HG03521 (cell line): ENCODE results near the gene SRC.
A peak's percentile ranks its signal among the peaks of the same experiment; 100 is the strongest.

Experiments used
- ATAC-seq: cut with Tn5 transposase; IDR thresholded peaks from one replicate; pipeline ENCODE4 v1.9.1; 2021; ENCODE audit warnings: mild to moderate bottlenecking, moderate library complexity; ENCODE audit not compliant: unreplicated experiment

SRC gene

DNA sequence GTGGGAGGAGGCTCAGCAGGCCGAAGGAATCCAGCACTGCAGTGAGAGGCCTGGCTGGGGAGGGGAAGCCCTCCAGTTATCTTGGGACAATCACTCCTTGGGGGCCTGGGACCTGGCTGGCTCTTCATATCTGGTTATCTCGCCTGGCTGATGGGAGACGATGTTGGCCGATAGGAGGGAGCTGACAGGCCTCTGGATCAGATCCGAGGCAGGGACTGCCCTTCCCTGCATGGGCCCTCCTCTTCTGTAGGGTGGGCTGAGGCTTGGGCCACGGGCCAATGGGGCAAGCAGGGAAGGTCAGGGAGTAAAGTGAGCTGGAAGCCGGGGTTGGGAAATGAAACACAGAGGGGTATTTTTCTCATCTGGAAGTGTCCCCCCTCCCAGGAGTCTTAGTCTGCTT lies 31.3 kb upstream of the SRC start:
- no peak for ATAC-seq

GRCh38 chr20:37315021-37315451 lies 30.9 kb upstream of the SRC start:
- no peak for ATAC-seq

- no peak for ATAC-seq
Observed at GRCh38 chr20:37315452-37316110, 30.4 kb upstream of the SRC start.

DNA sequence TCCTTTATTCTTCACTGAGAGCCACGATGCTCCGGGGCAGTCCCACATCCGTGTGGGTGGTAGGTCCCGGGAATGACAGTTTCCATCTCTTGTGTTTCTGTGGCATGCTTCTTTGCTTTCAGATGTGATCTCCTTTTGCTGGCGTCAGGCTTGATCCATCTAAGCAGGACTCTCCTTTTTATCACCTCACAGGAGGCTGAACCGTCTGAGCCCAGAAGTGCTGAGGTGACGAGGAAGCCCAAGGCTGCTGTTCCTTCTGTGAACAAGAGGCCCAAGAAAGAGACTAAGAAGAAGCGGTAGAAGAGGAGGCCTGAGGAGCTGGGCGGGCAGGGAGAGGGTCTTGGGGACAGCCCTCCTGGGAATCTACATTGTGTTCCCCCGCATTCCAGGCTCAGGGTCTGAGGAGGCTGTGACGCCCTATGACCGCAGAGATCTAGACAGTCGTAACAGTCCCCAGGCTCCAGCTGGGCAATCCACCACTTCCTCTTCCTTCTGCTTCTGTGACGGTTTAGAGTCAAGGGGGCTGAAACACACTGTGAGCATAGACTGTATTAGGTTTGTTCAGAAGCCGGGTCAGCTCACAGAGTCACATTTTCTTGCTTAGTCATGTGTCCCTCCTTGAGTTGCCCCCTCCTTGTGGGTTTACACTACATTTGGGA lies 29.7 kb upstream of the SRC start:
- ATAC-seq = peak; percentile 80

DNA sequence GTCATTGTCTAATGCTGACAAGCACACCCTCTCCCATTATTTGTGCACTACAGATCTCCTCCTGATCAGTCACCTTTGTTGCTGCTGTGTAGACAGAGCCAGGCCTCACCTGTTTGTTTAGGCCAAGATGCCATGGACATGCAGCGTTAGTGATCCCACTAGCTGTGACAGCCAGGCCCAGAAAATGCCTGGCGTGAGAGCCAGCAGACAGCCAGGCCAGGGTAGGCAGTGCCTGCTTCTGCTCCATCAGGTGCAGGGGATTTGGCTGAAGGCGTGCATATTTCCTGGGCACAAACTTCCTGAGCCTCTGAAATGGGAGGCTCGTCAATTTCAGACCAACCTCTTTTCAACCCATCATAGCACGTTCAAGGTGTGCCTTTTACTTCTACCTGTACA lies 29.2 kb upstream of the SRC start:
- ATAC-seq = no peak

DNA sequence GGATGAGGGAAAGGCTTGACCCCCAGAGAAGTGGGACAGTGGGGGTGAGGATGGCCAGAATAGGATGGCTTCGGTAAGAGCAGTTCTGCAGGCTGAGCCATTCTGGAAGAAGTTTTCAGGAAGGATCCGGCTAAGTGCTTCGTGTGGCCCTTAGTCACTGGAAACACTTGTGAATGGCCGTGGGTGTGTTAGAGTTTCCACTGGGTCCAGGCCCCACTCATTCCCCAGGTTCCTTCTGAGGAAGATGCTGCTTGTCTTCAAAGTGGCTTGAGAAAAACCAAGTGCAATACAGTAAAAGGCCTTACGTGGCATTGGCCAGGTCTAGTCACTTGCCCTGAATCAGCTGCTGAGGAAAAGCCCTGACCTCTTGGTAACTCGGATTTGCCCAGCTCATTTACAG lies 28.6 kb upstream of the SRC start:
- no peak for ATAC-seq

- ATAC-seq = no peak
Observed at GRCh38 chr20:37317994-37318640, 27.8 kb upstream of the SRC start.

DNA sequence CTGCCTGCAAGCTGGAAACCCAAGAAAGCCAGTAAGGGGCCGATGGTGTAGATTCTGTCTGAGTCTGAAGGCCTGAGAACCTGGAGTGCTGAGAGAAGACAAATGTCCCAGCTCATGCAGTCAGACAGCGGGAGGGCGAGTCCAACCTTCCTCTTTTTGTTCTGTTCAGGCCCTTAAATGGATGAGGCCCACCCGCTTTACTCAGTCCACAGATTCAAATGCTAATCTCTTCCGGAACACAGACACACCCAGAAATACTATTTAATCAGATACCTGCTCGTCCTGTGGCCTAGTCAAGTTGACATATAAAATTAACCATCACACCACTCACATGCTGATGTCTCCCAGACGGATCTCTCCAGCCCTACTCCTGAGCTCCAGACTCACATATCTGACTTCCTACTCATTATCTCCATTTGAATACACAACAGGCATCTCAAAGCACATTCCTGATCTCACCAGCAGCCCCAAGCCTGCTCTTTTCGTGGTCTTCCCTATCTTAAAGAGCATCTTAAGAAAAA lies 26.7 kb upstream of the SRC start:
- no peak for ATAC-seq

DNA sequence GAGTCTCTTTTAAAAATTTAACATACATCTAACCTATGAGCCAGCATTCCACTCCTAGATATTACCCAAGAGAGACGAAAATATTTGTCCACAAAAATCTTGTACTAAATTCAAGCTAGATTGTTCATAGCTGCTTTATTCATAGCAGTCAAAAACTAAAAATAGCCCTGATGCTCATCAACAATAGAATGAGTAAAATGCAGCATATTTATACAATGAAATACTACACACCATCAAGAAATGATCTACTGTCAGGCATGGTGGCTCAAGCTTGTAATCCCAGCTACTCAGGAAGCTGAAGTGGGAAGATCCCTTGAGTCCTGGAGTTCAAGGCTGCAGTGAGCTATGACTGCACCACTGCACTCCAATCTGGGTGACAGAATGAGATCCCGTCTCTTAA lies 22.0 kb upstream of the SRC start:
- no peak for ATAC-seq

GRCh38 chr20:37325206-37325605 lies 20.7 kb upstream of the SRC start:
- no peak for ATAC-seq

DNA sequence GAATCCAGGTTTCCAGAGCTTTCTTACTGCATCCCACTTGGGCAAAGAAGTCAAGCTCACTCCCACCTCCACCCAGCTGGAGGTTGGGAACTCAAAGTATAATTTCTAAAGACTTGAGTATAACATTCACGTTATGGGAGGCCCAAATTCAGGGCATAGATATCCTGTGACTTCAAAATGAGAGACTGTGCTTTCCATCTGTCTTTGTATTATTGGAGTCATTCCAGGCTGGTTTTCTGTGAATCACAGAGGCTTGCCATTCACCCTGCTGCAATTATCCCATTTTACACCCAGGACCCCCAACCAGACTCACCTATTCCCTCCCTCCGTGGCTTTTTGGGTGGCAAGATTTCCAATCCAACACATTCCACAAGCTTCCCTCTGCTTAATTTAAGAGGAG lies 19.3 kb upstream of the SRC start:
- ATAC-seq = no peak

DNA sequence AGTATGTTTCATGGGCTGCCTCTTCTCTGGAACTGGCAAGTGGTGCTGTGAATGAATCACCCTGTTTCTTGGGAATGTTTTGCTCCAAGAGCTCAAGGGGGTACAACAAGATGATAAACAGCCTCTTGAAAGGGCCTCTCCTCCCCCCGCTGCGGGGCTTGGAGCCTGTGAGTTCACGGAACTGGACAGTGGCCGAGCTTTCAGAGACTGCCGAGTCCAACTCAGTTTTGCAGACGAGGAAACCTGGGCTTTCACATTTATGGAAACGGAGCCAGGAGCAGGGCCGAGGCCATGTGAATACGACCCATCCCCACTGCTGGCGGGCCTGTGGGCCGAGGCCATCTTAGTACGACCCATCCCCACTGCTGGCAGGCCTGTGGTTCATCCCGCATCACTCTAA lies 18.2 kb upstream of the SRC start:
- no peak for ATAC-seq

DNA sequence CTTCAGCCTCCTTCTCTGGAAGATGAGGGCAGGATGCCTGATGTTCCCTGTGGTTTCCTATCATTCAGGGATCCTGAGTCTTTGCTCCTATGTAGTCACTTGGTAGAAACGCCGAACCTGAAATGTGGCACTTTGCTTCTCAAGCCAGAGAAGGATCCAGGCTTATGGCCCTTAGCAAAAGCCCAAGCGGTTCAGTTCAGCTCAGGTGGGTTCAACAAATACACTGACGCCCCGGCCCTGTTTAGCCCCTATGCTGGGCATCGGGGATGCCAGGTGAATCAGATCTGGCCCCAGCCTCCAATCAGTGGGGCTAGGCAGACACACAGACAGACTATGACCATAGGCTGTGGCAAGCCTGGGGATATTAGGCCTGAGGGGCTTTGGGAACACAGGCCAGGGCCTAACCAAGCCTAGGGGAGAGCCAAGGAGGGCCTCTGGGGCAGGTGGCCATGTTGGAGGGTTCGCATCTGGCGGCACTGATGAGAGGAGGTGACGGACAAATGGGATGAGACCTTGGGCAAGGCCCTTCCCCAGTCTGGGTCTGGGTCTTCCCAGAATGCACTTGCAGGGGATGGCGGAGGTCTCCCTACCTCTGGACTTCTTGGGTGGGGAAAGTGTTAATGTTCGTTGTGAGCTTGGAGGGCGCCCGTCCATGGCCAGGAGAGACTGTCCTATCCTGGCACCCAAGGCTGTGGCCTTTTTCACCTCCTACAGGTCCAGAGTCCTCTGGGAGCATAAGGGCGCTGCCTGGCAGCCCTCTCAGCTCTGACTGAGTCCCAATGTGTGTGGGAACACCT lies 17.6 kb upstream of the SRC start:
- no peak for ATAC-seq

- no peak for ATAC-seq
Observed at GRCh38 chr20:37329481-37330165, 16.3 kb upstream of the SRC start.

GRCh38 chr20:37330316-37330715 lies 15.6 kb upstream of the SRC start:
- no peak for ATAC-seq

DNA sequence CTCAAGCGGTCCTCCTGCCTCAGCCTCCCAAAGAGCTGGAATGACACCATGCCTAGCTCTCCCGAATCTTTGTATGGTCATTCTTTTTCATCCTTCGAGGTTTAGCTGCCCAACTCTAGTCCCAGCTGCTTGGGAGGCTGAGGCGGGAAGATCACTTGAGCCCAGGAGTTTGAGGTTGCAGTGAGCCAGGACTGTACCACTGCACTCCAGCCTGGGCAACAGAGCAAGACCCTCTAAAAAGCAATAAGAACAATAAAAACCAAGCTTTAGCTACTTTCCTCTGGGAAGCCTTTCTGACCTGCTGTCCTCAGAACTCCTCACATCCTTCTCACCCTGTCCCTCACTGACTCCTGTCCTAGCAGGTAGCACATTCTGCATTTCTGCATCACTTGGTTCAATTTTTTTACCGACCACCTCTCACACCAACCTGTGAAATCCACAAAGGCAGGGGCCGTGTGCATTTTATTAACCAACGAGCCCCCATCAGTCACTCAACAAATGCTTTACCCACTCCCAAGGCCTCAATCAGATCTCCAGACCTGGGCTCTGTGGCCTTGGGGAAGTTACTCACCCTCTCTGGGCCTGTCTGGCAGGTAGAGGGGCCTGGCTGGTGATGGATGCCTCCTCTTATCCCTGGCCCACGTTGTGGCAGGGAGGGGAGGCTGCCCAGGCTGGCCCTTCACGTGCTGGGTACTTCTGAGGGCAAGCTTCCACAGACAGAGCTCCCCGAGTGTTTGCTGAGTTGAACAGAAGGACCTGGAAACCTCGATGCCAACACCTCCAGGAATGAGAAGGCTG lies 14.7 kb upstream of the SRC start:
- ATAC-seq = no peak

- ATAC-seq = no peak
Observed at GRCh38 chr20:37333130-37333847, 12.7 kb upstream of the SRC start.

DNA sequence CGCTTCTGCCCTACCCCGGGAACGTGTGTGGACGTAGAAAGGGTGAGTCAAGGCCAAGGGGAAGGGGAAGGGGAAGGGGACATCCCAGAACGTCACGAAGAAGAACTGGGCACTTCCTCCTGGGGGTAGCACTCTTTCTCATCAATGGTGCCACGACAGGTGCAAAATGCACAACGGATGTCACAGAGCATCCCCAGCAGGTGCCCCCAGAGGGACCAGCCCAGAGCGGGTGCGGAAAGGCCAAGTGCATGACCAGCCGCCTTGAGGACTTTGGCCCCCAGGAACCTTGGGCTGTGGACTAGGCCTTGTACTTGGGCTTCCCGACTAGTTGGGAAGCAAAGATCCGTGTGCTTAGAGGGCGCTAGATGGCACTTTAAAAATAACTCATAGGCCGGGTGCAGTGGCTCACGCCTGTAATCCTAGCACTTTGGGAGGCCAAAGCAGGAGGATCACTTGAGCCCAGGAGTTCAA lies 12.1 kb upstream of the SRC start:
- no peak for ATAC-seq

GRCh38 chr20:37334450-37334849 lies 11.5 kb upstream of the SRC start:
- ATAC-seq = no peak
